GM23338 (cell line): ENCODE results near the gene OAS1. TPM values are rescaled to one million over a fixed set of nuclear protein-coding genes. Genes with fewer than 3 reads are reported as not detected.
A peak's percentile ranks its signal among the peaks of the same experiment; 100 is the strongest.

ENCODE experiments used
- ATAC-seq: fragments of 200-7000 bp; cut with Tn5 transposase; 3 replicates; pipeline ENCODE4 v1.9.1; 2020
- DNase-seq: peaks from one replicate; pipeline ENCODE4 v3.0.0-alpha.2; 2015; ENCODE audit warnings: low spot score
- H2AFZ ChIP-seq: fragments of 200-600 bp; sonication (generic); 2 replicates; pipeline ENCODE4 v1.8.0; 2016; ENCODE audit warnings: antibody characterized with exemption, mild to moderate bottlenecking, moderate library complexity
- H3F3A ChIP-seq: fragments of 200-600 bp; sonication (generic); replicated peaks from 2 replicates; pipeline ENCODE4 v1.8.0; 2017; ENCODE audit warnings: antibody characterized with exemption, mixed run types, low read depth
- H3K27ac ChIP-seq: fragments of 200-600 bp; sonication (generic); 2 replicates; pipeline ENCODE4 v1.6.1; 2016; ENCODE audit warnings: low read depth
- H3K27me3 ChIP-seq: fragments of 200-600 bp; sonication (generic); 2 replicates; pipeline ENCODE4 v1.8.0; 2016; ENCODE audit warnings: mild to moderate bottlenecking, mixed run types, moderate library complexity; ENCODE audit not compliant: insufficient read depth
- H3K36me3 ChIP-seq: fragments of 200-600 bp; sonication (generic); 2 replicates; pipeline ENCODE4 v1.8.0; 2016; ENCODE audit warnings: mild to moderate bottlenecking; ENCODE audit not compliant: insufficient read depth
- H3K4me1 ChIP-seq: fragments of 200-600 bp; sonication (generic); 2 replicates; pipeline ENCODE4 v1.8.0; 2016; ENCODE audit warnings: mild to moderate bottlenecking, moderate library complexity; ENCODE audit not compliant: insufficient read depth
- H3K4me2 ChIP-seq: fragments of 200-600 bp; sonication (generic); 2 replicates; pipeline ENCODE4 v1.7.1; 2017; ENCODE audit warnings: mixed run types
- H3K4me3 ChIP-seq: fragments of 200-600 bp; sonication (generic); 2 replicates; pipeline ENCODE4 v1.6.1; 2016; ENCODE audit warnings: mixed run types
- H3K79me2 ChIP-seq: fragments of 200-600 bp; sonication (generic); replicated peaks from 2 replicates; pipeline ENCODE4 v1.8.0; 2017; ENCODE audit warnings: mild to moderate bottlenecking; ENCODE audit not compliant: insufficient read depth
- H3K9me2 ChIP-seq: fragments of 200-600 bp; sonication (generic); 2 replicates; pipeline ENCODE4 v1.8.0; 2017; ENCODE audit not compliant: insufficient read depth
- H4K20me1 ChIP-seq: fragments of 200-600 bp; sonication (generic); replicated peaks from 2 replicates; pipeline ENCODE4 v1.8.0; 2017; ENCODE audit warnings: mild to moderate bottlenecking; ENCODE audit not compliant: insufficient read depth
- H3K27ac Mint-ChIP-seq: 2 replicates; pipeline ENCODE4 v1.8.0; 2020; ENCODE audit warnings: inconsistent platforms, mild to moderate bottlenecking, moderate library complexity, mixed read lengths
- H3K27me3 Mint-ChIP-seq: 3 replicates; pipeline ENCODE4 v1.8.0; 2022; ENCODE audit warnings: low read depth, mild to moderate bottlenecking, moderate library complexity, mixed read lengths, inconsistent platforms; ENCODE audit not compliant: insufficient read depth, poor library complexity
- H3K36me3 Mint-ChIP-seq: 3 replicates; pipeline ENCODE4 v1.8.0; 2021; ENCODE audit warnings: low read depth, mild to moderate bottlenecking, inconsistent platforms, moderate library complexity, mixed read lengths
- H3K4me1 Mint-ChIP-seq: 3 replicates; pipeline ENCODE4 v1.8.0; 2020; ENCODE audit warnings: mild to moderate bottlenecking, inconsistent platforms, mixed read lengths
- H3K4me3 Mint-ChIP-seq: 3 replicates; pipeline ENCODE4 v1.8.0; 2021; ENCODE audit warnings: moderate library complexity, mild to moderate bottlenecking, inconsistent platforms, mixed read lengths
- H3K9me3 Mint-ChIP-seq: 3 replicates; pipeline ENCODE4 v1.8.0; 2020; ENCODE audit warnings: moderate library complexity, mild to moderate bottlenecking, inconsistent platforms, mixed read lengths
- CREB1 ChIP-seq: fragments of 250-450 bp; sonication (Bioruptor Pico); IDR thresholded peaks from 2 replicates; pipeline ENCODE4 v1.5.0; 2020; ENCODE audit warnings: low read depth, mild to moderate bottlenecking, moderate library complexity
- EZH2 ChIP-seq: fragments of 200-600 bp; sonication (generic); IDR thresholded peaks from one replicate; pipeline ENCODE4 v1.8.0; 2017; ENCODE audit warnings: antibody characterized with exemption, mild to moderate bottlenecking, low read depth; ENCODE audit not compliant: unreplicated experiment
- EZH2phosphoT487 ChIP-seq: fragments of 200-600 bp; sonication (generic); IDR thresholded peaks from one replicate; pipeline ENCODE4 v1.8.1; 2018; ENCODE audit warnings: antibody characterized with exemption; ENCODE audit not compliant: unreplicated experiment
- JUNB ChIP-seq: IDR thresholded peaks from one replicate; pipeline ENCODE4 v1.6.1; 2016; ENCODE audit warnings: antibody characterized with exemption; ENCODE audit not compliant: unreplicated experiment
- NANOG ChIP-seq: IDR thresholded peaks from 2 replicates; pipeline ENCODE4 v1.6.1; 2016; ENCODE audit warnings: antibody characterized with exemption, borderline replicate concordance
- POLR2AphosphoS5 ChIP-seq: IDR thresholded peaks from 2 replicates; pipeline ENCODE4 v1.6.1; 2016; ENCODE audit warnings: antibody characterized with exemption, low read depth
- STAT1 ChIP-seq: IDR thresholded peaks from one replicate; pipeline ENCODE4 v1.6.1; 2016; ENCODE audit warnings: antibody characterized with exemption; ENCODE audit not compliant: unreplicated experiment
- ZNF114 ChIP-seq: fragments of 250-450 bp; sonication (Bioruptor Pico); IDR thresholded peaks from 2 replicates; pipeline ENCODE4 v1.5.0; 2020; ENCODE audit warnings: mild to moderate bottlenecking, moderate library complexity
- polyA plus RNA-seq: library from polyadenylated mRNA; unstranded; fragments of >200 nt; fragmentation: Nextera tagmentation; extraction: Ambion mirVana; gene quantifications from 2 replicates; pipeline ENCODE4 v1.2.1, GENCODE V29; 2016
- total RNA-seq: library from RNA; depleted of rRNA; stranded (reverse); fragments of >200 nt; shearing (Covaris generic); gene quantifications from 2 replicates; pipeline ENCODE4 v1.2.3, GENCODE V29; 2014
- TF ChIP-seq, protein P1 (sequence below): IDR thresholded peaks from 2 replicates; pipeline ENCODE4 v1.6.1; 2016; ENCODE audit warnings: antibody characterized with exemption
- TF ChIP-seq, protein P2 (sequence below): IDR thresholded peaks from one replicate; pipeline ENCODE4 v1.6.1; 2018; ENCODE audit warnings: antibody characterized with exemption; ENCODE audit not compliant: unreplicated experiment
- TF ChIP-seq, protein P3 (sequence below), 2 experiments: fragments of 200-600 bp in 1 of 2; sonication (generic) in 1 of 2; conservative IDR thresholded peaks; 2 replicates each; pipeline versions ENCODE4 v1.5.1 to v1.6.1; 2016 to 2017; ENCODE audit warnings: antibody characterized with exemption in 2 of 2, low read depth in 2 of 2, mild to moderate bottlenecking in 2 of 2, moderate library complexity in 1 of 2

Gene OAS1
- total and polyA plus RNA-seq, 2 experiments from 2014 or later, result not detected

GRCh38 chr12:112891093-112892024 is 15.4 kb upstream of the OAS1 start (continued):
- TF ChIP-seq, protein P1, sequence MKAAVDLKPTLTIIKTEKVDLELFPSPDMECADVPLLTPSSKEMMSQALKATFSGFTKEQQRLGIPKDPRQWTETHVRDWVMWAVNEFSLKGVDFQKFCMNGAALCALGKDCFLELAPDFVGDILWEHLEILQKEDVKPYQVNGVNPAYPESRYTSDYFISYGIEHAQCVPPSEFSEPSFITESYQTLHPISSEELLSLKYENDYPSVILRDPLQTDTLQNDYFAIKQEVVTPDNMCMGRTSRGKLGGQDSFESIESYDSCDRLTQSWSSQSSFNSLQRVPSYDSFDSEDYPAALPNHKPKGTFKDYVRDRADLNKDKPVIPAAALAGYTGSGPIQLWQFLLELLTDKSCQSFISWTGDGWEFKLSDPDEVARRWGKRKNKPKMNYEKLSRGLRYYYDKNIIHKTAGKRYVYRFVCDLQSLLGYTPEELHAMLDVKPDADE, result no peak
- no peak for TF ChIP-seq POLR2AphosphoS5
- TF ChIP-seq STAT1, result no peak

DNA sequence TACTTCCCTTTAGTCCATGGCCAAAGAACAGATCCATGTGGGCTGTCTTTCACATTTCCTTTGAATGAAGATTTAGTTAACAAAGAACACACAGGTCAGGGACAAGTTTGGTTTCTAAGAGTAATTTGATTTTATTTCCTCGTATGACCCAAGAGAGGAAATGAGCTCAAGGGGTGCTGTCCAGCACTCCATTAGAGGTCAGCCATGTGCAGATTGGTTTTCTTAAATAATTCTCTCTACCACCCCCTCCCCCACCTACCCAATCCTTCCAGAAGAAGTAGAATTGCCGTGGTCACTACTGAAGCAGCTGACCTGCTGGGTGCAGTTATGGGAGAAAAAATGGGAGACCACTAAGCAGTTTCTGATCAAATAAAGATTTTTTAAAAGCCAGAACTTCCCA is 13.9 kb upstream of the OAS1 start:
- no peak for TF ChIP-seq JUNB
- TF ChIP-seq, protein P2, sequence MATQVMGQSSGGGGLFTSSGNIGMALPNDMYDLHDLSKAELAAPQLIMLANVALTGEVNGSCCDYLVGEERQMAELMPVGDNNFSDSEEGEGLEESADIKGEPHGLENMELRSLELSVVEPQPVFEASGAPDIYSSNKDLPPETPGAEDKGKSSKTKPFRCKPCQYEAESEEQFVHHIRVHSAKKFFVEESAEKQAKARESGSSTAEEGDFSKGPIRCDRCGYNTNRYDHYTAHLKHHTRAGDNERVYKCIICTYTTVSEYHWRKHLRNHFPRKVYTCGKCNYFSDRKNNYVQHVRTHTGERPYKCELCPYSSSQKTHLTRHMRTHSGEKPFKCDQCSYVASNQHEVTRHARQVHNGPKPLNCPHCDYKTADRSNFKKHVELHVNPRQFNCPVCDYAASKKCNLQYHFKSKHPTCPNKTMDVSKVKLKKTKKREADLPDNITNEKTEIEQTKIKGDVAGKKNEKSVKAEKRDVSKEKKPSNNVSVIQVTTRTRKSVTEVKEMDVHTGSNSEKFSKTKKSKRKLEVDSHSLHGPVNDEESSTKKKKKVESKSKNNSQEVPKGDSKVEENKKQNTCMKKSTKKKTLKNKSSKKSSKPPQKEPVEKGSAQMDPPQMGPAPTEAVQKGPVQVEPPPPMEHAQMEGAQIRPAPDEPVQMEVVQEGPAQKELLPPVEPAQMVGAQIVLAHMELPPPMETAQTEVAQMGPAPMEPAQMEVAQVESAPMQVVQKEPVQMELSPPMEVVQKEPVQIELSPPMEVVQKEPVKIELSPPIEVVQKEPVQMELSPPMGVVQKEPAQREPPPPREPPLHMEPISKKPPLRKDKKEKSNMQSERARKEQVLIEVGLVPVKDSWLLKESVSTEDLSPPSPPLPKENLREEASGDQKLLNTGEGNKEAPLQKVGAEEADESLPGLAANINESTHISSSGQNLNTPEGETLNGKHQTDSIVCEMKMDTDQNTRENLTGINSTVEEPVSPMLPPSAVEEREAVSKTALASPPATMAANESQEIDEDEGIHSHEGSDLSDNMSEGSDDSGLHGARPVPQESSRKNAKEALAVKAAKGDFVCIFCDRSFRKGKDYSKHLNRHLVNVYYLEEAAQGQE, result peak; percentile 59
- no peaks in the 10 kb centered on the region for H3K27me3 ChIP-seq
- no peaks in the 10 kb centered on the region; the same call in 2 of the 3 replicates for H3K9me3 Mint-ChIP-seq
- no peaks in the 10 kb centered on the region for H3K36me3 ChIP-seq
- no peaks in the 10 kb centered on the region for H3K27me3 Mint-ChIP-seq
- no peaks in the 10 kb centered on the region for H4K20me1 ChIP-seq
- DNase-seq (no peak), ATAC-seq (no peak)
- H3F3A ChIP-seq, result no peaks in the 10 kb centered on the region
- H3K4me2 ChIP-seq, result no peak overlapping the region
- no peak overlapping the region for H3K4me3 Mint-ChIP-seq
- H3K4me1 ChIP-seq, result no peaks in the 10 kb centered on the region
- H3K4me1 Mint-ChIP-seq, result peaks cover 2% of the 10 kb centered on the region; the same call in 1 of the 3 replicates
- H3K9me2 ChIP-seq, result no peaks in the 10 kb centered on the region
- H3K27ac ChIP-seq, result no peak overlapping the region
- H2AFZ ChIP-seq, result 0 out of 2 replicates have a peak overlapping the region, but pooled peaks have one; percentile 3
- no peaks in the 10 kb centered on the region for H3K79me2 ChIP-seq
- H3K4me3 ChIP-seq, result no peak overlapping the region
- no peak overlapping the region for H3K27ac Mint-ChIP-seq
- H3K36me3 Mint-ChIP-seq, result no peaks in the 10 kb centered on the region

- no peak overlapping the region for H3K27ac ChIP-seq
- TF ChIP-seq EZH2phosphoT487 (no peak), CREB1 (CRISPR knock-in tag) (no peak), ZNF114 (no peak), JUNB (no peak), NANOG (no peak), POLR2AphosphoS5 (no peak), STAT1 (no peak), EZH2 (no peak)
- TF ChIP-seq, protein P3, sequence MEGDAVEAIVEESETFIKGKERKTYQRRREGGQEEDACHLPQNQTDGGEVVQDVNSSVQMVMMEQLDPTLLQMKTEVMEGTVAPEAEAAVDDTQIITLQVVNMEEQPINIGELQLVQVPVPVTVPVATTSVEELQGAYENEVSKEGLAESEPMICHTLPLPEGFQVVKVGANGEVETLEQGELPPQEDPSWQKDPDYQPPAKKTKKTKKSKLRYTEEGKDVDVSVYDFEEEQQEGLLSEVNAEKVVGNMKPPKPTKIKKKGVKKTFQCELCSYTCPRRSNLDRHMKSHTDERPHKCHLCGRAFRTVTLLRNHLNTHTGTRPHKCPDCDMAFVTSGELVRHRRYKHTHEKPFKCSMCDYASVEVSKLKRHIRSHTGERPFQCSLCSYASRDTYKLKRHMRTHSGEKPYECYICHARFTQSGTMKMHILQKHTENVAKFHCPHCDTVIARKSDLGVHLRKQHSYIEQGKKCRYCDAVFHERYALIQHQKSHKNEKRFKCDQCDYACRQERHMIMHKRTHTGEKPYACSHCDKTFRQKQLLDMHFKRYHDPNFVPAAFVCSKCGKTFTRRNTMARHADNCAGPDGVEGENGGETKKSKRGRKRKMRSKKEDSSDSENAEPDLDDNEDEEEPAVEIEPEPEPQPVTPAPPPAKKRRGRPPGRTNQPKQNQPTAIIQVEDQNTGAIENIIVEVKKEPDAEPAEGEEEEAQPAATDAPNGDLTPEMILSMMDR (conservative IDR thresholded peaks at IDR 0.05; ENCODE audit: low read depth in 2 of 2), result no peak
Measured at GRCh38 chr12:112894128-112894527, 12.6 kb upstream of the OAS1 start.

More at GRCh38 chr12:112894128-112894527, 12.6 kb upstream of the OAS1 start:
- Mint-ChIP-seq H3K27ac (no peak overlapping the region), H3K27me3 (peaks cover 2% of the 10 kb centered on the region), H3K4me1 (peaks cover 2% of the 10 kb centered on the region; the same call in 1 of the 3 replicates), H3K36me3 (no peaks in the 10 kb centered on the region), H3K9me3 (no peaks in the 10 kb centered on the region; the same call in 2 of the 3 replicates), H3K4me3 (no peak overlapping the region)
- no peaks in the 10 kb centered on the region for H3K4me1 ChIP-seq
- no peaks in the 10 kb centered on the region for H3K27me3 ChIP-seq
- no peaks in the 10 kb centered on the region for H3F3A ChIP-seq
- no peaks in the 10 kb centered on the region for H4K20me1 ChIP-seq
- no peaks in the 10 kb centered on the region for H3K79me2 ChIP-seq
- DNase-seq, result no peak
- H3K36me3 ChIP-seq, result no peaks in the 10 kb centered on the region
- no peak overlapping the region for H3K4me2 ChIP-seq
- no peak overlapping the region for H2AFZ ChIP-seq
- H3K9me2 ChIP-seq, result no peaks in the 10 kb centered on the region
- no peak overlapping the region for H3K4me3 ChIP-seq
- no peak for ATAC-seq
